GM12801 (cell line): ENCODE data around the gene KRTAP10-3.

Experiments
- CTCF ChIP-seq: IDR thresholded peaks from one replicate; pipeline ENCODE4 v1.5.1; 2011; ENCODE audit warnings: control low read depth; ENCODE audit not compliant: insufficient read length; ENCODE audit errors: extremely low read depth

KRTAP10-3 gene

DNA sequence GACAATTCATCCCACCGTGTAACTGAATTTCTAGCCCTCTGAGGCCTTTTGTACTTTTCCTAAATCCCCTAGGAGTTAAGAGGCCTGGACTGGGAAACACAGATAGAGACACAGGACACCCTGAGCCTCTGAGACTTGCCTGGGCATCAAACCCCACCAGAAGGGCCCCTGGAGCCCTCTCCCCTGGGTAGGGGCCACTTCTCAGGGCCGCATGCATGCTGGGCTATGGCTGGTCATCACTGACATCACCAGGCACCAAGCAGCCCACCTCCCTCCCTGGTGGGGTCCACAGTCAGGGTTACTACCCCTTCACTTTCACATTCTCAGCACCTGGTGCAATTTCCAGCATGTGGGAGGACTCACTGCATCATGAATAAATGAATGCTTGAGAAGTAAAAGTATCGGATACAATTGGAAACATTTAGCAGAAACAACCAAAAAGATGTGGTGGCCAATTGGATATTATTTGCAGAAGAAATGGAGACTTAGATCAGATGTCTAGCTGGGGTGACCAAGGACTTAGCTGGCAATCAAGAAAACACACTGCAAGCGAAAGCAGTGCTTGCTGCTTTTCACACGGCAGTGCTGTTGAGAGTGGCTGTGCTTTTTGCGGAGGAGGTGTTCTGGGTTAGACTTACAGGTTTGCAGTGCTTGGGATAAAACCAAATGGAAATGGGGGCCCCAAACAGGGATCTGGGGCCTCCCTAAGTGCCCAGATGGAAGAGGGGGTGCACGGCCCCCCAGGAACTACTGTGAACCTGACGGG, 40.9 kb upstream of the KRTAP10-3 start:
- no peak for TF ChIP-seq CTCF

DNA sequence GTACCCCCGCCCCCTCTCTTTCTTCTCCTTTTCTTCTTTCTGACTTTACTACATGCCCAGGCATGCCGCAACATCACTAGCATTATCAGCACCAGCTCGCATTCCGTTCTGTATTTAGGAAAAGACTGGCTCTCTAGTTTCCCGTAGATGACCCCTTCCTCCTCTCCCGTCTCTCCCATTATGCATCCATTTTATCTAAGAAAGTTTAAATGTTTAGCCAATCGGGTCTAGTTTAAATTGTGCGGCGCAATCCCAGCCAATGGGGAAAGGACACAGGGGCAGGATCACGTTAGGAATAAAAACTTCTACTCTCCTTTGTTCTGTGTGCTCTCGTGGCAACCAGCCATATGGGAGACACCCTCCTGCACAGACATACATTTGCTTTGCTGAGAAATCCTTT, 39.5 kb upstream of the KRTAP10-3 start:
- TF ChIP-seq CTCF, result no peak

DNA sequence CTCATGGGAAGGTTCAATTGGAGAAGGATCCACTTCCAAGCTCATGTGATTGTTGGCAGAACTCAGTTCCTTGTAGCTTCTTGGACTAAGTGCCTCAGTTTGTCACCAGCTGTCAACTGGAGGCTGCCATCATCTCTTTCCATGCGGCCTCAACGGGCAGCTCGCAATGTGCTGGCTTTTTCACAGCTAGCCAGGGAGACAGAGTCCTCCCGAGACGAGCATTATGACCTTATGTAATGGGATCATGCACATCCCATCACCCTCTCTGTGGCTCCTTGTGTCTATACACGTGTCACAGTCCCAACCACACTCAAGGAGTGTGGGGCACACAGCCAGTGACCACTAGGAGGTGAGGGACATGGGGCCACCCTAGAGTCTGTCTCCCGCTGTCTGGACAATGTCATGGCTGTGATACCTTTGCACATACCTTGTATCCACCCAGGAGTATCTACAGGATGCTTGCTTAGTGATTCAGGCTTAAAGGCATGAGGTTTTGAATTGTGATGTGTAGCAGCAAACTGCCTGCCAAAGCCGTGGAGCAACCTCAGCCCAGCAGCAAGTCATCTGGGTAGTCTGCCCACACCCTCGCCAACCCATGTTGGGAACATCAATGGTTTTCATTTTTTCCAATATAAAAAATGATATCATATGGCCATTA, 37.6 kb upstream of the KRTAP10-3 start:
- no peak for TF ChIP-seq CTCF

DNA sequence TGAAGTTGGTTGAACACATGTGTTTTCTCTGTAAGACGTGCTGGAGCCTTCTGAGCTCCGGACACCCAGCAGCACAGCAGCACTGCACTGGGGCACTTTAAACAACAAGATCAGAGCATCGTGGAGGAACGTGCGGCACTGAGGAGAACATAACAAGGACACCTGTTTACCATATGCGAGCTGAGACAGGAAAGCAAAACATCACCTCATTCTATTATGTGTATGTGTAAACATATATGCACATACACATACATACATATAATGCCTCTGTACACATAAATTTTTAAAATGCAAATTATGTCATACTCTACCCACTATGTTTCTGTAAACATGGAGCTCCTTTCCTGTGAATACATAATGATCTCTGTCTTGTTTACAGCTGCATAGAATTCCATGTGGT, 36.9 kb upstream of the KRTAP10-3 start:
- TF ChIP-seq CTCF, result no peak

DNA sequence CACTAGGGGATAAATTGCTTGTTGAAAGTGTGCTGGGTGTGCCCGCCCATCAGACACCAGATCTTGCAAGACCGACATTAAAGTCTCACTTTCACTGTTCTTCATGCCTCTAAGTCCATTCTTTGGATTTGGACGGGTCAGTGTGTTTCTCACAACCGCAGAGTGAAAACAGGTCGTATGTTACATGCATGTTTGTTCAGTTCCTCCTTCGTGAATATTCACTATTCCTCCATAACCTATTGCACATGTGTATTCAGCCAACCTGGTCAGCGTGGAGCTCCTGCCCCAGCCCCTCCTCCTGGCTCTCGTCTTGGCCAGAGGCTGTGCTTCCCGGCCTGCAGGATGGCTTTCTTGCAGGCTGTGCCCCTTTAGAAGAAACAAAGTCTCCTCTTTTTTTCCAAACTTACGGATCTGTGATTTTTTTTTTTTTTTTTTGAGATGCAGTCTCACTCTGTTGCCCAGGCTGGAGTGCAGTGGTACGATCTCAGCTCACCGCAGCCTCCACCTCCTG, 35.9 kb upstream of the KRTAP10-3 start:
- no peak for TF ChIP-seq CTCF

DNA sequence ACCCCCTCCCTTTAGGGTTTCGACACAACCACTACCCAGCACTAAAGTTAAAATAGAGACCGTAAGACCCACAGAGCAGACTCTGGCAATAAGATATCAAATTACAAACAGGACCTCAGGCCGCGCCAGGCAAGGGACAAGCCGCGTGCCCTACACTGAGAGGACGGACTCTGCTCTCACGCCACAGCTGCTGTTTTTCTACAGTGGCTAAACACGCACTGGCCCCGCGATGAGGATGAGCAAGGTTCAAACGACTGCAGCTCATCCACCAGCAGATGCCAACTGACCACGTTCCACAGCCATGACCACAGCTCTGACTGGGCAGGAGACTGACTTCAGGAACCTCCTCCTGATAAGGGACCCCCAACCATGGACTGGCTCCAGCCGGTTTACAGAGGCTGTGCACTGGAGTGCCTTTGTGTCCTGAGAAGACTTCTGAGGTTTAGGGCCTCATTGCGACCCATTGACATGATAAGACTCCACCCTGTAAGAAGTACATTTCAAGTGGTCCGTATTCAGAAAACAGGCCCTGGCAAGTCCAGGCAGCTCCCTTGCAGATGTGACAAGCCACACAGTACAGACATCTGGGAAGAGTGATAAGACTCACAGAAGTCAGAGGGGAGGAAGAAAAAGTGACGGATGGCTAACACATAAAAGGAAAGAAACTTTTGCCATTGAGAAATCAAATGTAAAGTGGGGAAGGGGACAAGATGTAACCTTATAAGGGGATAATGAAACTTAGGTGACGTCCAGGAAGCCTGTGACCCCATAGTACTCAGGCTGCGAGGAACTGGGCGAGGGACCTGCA, 35.2 kb upstream of the KRTAP10-3 start:
- no peak for TF ChIP-seq CTCF

DNA sequence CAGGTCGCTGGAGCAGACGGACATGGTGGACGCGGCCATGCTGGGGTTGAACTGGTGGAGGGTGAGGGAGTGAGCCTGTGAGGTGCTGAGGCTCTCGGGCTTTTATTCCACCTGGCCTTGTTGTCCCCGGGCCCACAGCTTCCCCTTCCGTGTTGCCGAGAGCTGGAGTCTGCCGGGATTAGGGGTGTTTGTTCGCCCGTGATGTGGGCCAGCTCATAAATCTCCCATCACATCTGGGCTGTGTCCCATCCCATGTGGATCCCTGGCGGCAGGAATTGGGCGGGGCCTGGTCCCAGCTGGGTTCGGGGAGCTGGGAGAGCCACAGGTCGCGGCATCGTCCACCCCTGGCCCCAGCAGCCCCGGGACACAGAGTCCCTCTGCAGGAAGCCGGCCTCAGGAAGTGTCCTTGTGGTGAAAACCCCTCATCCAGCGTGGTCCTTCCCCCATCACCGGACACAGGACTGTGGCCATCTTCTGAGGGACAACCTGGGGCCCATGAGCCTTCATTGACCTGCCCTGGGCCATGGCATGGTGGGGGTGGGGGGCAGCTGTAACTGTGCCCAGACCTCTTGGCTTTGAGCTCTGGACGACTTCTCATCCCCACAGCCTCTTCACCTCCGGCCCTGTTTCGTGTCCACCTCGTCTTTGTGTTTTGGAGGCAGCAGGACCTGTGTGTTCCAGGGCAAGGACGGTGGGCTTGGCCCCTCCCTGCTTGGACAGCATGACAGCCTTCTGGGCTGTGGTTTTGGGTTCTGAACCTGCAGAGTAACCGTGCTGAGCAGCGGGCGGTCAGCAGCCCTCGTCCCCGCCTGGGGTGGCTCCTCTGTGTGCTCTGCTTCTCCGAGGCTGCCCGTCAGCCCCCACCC, 34.1 kb upstream of the KRTAP10-3 start, which contains the start of gene KRTAP10-6:
KRTAP10-6 (minus strand) TSS at position 60 of the 866 bp plus-strand sequence; CDS start at position 39, 21 bp downstream.
- no peak for TF ChIP-seq CTCF
